M059J (cell line): ENCODE measurements around the gene MYRIP. TPM values are rescaled to one million over a fixed set of nuclear protein-coding genes. Genes with fewer than 3 reads are reported as not detected.
"Not testable (repeated sequence)": the region's sequence is repeated elsewhere in the genome, so short reads cannot be mapped to it uniquely, and the experiment has no call there.

ENCODE experiments used
- DNase-seq: peaks from one replicate; pipeline ENCODE4 v3.0.0-alpha.2; 2012; ENCODE audit warnings: low read depth
- total RNA-seq: library from RNA; depleted of rRNA; stranded (reverse); fragments of >200 nt; shearing (Covaris generic); gene quantifications from 2 replicates; pipeline ENCODE4 v1.2.3, GENCODE V29; 2014; rRNA removed

Gene MYRIP
- 0.12 TPM in 1 of 2 replicates, not detected in the other for total RNA-seq

DNA sequence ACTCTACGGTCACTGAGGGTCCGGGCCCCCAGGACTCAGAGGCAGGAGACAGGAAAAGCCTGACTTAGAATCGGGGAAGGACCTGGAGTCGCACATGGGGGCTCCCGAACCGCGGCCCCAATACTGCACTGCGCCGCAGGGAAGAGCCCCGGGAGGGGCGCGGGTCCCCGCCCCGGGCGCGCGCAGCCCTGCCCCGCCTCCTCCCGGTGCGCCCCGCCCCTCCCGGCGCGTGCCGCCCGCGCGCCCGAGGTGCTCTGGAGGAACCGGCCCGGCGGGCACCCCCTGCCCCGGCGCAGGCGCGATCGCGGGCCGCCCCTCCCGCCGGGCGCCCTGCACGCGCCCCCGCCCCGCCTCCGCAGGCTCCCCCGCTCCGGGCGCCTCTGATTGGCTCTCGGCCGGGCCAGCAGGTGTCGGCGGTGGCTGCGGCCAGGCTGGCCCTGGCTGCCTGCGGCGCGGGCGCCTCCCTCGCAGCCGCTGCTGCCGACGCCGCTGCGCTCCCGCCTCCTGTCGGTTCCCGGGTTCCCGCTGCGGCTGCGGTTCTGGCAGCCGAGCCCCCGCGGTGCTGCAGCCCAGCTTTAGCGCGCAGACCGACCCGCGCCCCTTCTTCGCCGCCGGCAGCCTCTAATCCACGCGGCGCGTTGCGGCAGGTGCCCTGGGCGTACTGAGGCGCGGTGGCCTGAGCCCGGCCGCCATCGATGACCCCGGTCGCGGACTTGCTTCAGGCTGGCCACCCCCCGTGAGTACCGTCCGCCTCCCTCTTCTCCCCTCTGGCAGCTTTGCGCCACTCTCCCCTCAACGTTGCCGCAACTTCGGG, at the start of gene MYRIP:
Gene MYRIP (plus strand): TSS at position 429 of the 814 bp plus-strand sequence. CDS start 91,208 bp downstream, outside the sequence.
- DNase-seq, result peak; percentile 10

DNA sequence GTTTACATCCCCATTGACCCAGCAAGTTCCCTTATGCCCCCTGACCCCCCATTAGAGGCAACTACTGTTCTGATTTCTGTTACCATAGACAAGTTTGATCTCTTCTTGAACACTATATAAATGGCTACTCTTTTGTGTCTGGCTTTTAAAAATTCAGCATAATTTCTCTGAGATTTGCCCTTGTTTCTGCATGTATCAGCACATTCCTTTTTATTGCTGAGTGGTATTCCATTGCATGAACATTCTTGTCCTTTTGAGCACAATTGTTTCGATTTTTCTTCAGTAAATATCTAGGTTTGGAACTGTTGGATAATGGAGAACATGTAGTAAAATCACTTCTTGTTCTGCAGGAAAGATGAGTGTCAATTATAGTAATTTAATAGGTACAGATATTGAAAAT, 49.1 kb upstream of the MYRIP start:
- DNase-seq, result no peak

DNA sequence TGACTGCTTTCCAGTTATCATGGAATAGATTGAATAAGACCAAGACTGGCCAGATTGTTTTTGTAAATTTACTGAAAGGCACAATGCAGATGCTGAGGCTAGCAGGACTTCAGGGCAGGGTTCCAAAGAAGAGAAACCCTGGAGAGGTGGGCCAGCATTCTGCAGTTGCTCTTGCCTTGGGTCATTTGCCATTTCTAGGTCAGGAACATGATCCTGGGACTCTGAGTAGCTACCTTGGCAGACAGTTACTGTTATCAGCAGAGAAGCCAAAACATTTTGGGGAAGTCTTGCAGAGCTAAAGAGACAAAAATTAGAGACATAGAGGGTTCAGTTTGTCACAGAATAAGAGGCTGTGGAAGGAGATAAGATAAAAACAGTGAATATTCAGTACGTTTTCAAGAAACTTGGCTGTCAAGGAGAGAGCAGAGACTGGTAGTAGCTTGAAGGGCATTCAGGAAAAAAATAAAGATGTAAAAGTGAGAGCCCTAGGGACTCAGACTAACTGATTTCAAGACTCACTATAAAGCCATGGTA, 46.8 kb upstream of the MYRIP start:
- DNase-seq, result no peak

DNA sequence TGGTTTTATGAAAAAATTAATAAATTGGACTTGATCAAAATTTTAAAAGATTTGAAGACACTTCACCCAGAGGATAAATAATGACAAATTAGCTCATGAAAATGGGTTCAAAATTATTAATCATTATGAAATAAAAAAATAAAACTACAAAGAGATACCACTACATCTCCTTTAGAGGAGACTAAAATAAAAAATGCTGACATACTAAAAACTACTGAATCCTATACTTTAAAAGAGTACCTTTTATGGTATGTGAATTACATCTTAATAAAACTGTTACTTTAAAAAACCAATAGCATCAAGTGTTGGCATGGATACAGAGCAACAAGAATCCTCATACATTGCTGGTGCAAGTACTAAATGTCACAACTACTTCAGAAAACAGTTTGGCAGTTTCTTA, 46.0 kb upstream of the MYRIP start:
- DNase-seq, result no peak

DNA sequence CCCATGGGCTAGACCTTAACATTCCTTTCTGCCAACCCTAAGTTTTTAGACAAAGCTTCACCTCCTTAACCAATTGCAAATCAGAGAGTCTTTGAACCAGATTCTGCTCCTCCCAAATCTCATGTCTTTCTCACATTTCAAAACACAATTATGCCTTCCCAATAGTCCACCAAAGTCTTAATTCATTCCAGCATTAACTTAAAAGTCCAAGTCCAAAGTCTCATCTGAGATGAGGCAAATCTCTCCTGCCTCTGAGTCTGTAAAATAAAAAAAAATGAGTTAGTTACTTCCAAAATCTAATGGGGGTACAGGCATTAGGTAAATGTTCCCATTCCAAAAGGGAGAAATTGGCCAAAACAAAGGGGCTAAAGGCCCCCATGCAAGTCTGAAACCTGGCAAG, 43.8 kb upstream of the MYRIP start:
- DNase-seq, result no peak

DNA sequence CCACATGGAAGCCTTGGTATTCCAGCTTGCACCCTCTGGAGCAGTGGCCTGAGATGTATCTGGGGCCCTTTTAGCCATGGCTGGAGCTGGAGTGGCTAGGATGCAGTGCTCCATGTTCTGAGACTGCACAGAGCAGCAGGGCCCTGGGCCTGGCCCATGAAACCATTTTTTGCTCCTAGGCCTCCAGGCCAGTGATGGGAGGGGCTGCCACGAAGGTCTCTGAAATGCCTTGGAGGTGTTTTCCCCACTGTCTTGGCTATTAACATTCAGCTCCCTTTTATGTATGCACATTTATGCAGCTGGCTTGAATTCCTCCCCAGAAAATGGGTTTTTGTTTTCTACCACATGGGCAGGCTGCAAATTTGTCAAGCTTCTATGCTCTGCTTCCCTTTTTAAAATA, 43.0 kb upstream of the MYRIP start:
- no peak for DNase-seq

DNA sequence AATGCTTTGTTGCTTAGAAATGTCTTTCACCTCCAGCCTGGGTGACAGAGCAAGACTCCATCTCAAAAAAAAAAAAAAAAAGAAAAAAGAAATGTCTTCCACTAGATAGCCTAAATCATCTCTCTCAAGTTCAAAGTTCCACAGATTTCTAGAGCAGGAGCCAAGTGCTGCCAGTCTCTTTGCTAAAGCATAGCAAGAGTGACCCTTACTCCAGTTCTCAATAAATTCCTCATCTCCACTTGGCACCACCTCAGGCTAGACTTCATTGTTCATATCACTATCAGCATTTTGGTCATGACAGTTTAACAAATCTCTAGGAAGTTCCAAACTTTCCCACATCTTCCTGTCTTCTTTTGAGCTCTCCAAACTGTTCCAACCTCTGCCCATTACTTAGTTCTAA, 42.5 kb upstream of the MYRIP start:
- DNase-seq, result not testable (repeated sequence)

DNA sequence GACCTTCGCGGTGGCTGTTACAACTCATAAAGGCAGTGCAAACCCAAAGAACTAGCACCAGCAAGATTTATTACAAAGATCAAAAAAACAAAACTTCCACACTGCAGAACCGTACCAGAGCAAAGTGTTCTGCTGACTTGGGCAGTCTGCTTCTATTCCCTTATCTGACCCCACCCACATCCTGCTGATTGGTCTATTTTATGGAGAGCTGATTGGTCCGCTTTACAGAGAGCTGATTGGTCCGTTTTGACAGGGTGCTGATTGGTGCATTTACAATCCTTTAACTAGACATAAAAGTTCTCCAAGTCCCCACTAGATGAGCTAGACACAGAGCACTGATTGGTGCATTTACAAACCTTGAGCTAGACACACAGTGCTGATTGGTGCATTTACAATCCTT, 31.2 kb upstream of the MYRIP start:
- not testable (repeated sequence) for DNase-seq

DNA sequence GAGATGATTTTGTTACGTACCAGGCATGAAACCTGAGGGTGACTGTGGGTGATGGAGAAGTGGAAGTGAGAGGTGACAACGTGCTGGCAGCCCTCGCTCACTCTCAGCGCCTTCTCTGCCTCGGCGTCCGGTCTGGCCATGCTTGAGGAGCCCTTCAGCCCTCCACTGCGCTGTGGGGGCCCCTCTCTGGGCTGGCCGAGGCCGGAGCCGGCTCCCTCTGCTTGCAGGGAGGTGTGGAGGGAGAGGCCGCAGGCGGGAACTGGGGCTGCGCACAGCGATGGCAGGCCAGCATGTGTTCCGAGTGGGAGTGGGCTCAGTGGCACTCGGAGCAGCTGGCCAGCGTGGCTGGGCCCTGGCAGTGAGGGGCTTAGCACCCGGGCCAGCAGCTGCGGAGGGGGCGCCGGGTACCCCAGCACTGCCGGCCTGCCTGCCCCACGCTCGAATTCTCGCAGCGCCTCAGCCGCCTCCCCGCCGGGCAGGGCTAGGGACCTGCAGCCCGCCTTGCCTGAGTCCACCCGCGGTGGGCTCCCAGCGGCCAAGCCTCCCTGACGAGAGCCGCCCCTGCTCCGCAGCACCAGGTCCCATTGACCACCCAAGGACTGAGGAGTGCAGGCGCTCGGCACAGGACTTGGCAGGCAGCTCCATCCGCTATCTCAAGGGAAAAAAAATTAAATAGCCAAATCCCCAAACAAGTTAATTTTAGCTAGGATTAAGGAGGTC, 29.7 kb upstream of the MYRIP start:
- no peak for DNase-seq

DNA sequence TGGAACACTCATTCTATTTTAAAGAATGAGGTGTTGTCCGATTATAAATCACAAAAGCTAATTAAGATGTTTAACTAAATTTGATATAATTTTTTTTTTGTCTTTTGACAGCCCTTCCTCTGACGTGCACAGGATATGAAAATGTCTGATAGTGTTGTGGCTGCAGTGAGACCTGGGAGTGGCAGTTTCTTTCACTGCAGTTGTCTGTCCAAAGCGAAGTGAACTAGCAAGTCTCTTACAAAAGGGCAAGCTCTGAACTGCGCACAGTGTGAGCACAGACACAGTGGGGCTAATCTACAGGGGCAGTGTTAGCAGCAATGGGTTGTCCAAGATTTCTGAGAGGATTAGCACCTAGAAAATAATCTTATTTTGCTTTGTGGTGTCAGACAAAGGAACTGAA, 29.1 kb upstream of the MYRIP start:
- no peak for DNase-seq

DNA sequence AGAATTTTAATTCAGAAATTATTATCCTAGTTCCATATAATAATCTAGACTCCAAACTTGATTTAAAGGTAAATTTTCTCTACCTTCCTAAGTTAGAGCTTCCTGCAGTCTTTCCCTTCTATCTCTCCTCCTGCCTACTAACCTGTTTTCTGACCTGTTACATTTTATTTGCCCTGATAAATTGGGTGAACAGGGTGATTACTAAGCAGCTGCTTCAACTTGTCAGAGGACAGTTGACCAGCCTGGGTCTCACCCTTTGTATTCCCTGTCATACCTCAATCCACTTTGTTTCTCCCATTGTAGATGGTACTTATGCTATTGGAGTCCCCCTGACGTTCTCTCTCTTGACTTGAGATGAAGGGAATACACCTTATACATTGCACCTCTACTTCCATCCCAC, 28.4 kb upstream of the MYRIP start:
- DNase-seq, result no peak

DNA sequence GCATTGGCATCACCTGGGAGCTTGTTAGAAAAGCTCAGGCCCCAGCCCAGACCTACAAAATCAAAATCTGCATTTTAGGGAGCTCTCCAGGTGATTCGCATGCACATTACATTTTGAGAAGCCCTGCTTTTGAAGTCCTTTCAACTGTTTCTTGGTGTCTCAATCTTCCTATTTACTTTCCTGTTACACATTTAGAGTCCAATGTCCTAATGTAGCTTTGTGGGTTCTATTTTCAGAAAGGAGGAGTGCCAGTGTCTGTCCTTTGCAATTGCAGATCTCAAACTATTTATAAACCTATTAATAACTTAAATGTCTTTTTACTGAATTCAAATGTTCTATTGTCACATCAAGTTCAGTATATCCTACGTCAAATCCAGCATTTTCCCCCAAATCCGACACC, 27.8 kb upstream of the MYRIP start:
- no peak for DNase-seq

DNA sequence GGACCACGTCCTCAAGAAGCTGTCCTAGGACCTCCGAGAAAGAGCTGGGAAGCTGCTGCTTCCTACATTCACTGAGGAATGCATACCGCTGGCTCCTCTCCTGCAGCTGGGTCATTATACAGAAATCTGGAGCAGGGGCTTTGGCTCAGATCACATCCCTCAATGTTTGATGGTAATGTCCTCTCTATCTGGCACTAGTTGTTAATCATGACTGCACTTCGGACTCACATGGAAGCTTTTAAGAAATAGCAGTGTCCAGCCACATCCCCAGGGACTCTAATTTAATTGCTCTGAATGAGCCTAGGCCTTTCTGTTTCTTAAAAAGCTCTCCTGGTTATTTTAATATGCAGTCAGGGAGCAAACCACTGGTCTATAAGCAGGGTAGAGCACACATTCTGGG, 25.7 kb upstream of the MYRIP start:
- DNase-seq, result no peak

DNA sequence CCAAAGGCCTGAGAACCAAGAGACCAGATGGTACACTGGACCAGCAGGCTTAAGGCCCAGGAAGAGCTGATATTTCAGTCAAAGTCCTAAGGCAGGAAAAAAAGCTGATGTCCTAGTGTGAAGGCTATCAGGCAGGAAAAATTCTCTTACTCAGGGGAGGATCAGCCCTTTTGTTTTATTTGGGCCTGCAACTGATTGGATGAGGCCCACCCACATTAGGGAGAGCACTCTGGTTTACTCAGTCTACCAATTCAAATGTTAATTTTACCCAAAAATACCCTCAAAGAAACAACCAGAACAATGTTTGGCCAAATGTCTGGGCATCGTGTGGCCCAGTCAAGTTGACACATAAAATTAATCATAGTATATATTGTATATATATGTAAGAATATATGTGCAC, 24.5 kb upstream of the MYRIP start:
- DNase-seq, result no peak

DNA sequence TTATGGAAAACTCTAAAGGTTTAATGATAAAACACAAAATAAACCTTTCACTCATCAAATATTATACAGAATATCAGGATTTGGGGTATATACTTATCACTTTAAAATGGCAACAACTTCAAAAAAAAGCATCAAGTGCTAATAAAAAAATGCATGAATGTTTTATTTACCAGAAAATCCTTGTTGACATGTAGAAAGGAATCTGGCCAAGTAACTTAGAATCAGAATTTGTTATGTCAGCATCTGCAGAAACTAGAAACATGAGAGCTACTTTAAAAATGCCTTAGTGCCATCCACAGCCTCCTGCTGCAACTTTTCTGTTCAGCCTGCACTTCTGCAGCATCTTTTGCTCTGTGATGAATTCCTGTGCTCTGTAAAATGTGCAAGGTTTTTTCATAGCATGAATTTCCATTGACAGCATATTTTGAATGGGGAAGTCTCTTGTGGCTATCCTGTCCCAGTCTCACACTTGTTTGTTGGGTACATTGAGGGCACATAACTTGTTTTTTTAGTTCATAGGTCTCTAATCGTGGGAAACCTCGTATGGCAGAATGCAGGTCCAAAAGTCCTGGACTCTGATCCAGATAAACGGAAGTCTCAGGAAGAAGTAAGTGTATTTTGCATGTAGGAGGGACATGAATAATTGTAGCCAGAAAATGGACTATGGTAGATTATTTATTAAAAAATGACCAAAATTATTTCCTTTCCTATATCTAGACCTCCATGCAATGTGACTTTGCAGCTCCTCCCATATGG, 21.1 kb upstream of the MYRIP start:
- DNase-seq, result no peak

DNA sequence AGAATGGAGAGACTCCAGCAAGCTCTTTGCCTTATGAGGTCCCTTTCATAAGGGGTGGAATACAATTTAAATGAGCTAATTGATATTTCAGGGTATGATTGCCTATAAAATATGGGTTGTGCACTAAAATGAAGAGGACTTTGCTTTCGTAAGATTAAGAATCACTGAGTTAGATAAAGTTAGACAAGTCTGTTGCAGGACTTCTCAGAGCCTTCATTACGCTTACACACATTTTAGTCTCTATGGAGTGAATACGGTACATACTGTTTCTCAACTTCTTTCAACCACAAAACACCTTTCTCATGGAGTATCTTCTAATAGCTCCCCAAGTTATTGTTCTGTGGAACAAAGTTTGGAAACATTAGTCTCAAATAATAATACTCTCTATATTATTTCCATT, 17.8 kb upstream of the MYRIP start:
- no peak for DNase-seq

DNA sequence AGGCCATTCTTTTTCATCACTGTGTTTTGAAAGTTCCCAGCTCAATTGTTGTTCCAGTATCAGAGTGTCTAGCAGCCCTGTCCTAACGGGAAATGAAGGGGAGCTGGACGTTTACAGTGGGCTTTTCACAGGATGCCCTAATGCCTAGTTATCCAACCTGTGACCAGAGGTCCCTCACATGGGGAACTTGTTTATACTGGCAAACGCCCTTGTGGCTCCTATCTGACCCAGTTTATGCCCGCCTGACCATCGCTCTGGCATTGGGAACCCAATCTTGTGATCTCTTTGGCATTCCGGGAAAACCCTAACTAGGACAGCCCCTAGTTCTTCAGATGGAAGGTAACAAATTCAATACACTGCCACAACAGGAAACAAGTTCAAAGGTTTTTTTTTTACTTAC, 14.5 kb upstream of the MYRIP start:
- DNase-seq, result no peak

DNA sequence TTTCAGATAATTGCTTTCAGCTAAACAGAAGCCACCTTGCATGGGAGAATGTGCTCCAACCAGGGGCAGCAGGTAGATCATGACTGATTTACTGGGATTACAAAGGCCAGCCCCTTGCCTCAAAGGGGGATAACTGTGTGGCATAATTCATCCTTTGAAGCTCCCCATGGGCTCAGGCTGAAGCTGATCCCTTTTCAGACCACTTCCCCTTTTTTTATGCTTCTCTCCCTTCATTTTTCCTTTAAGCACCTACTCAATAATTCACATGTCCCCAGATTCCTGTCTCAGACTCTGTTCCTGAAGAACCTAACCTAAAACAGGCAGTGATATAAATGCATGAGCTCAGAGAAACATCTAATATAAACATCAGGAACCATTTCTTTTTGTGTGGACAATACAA, 8.2 kb upstream of the MYRIP start:
- DNase-seq, result no peak

DNA sequence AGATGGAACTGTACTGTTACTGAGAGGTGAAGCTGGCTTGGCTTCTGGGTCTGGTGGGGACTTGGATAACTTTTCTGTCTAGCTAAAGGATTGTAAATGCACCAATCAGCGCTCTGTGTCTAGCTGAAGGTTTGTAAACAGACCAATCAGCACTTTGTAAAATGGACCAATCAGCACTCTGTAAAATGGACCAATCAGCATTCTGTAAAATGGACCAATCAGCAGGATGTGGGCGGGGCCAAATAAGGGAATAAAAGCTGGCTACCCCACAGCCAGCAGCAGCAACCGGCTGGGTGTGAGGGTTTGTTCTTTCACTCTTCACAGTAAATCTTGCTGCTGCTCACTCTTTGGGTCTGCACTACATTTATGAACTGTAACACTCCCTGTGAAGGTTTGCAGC, 6.9 kb upstream of the MYRIP start:
- DNase-seq, result not testable (repeated sequence)

DNA sequence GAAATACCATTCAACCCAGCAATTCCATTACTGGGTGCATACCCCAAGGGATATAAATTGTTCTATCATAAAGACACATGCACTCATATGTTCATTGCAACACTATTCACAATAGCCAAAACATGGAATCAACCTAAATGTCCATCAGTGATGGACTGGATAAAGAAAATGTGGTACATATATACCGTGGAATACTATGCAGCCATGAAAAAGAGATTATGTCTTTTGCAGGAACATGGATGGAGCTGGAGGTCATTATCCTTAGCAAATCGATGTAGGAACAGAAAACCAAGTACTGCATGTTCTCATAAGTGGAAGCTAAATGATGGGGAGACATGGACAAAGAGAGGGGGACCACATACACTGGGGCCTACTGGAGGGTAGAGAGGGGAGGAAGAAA, 5.5 kb upstream of the MYRIP start:
- no peak for DNase-seq

DNA sequence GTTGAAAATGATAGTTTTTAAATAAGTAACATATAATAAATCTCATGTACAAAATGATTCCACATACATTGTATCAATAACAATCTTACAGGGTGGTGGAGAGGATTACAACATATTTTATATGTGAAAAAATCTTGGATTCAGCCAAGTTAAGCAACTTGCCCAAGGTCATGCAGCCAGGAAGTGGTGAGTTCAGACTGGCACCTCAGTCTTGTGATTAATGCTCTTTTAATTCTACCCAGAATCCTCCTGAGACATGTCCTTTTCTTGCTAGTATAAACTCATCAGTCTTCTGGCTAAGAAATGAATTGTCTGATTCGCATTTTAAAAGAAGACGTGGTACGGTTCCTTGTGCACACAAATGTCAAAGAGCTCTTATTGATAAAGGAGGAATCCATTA, 4.5 kb upstream of the MYRIP start:
- no peak for DNase-seq

DNA sequence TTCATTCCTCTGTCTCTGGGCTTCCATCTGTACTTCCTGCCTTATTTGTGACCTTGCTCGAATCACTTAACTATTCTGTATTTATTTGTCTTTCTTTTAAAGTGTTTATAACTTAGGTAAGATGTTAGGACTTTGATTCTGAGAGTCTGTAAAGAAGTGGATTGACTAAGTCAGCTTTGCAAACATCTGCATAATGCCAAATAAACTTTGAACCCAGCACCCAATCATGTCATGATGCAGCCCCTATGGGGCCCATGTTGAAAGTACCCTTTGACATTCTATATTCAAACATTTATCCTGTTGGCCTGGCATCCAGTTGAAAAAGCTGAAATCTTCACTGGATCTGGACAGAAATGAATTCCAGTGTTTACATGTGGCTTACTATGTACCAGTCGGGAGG, 3.8 kb upstream of the MYRIP start:
- no peak for DNase-seq
